HL-60 (cell line): Measurements from ENCODE around the gene GID8.

ENCODE experiments used
- DNase-seq, 2 experiments: peaks; one replicate each; pipeline ENCODE4 v3.0.0-alpha.2; 2010 to 2020; ENCODE audit warnings: low read depth in 1 of 2, low spot score in 1 of 2
- H3K27ac ChIP-seq: fragments of 250-450 bp; sonication (Bioruptor Pico); replicated peaks from 2 replicates; pipeline ENCODE4 v1.5.1; 2020; ENCODE audit warnings: mild to moderate bottlenecking, moderate library complexity
- H3K27me3 ChIP-seq: fragments of 250-450 bp; sonication (Bioruptor Pico); 2 replicates; pipeline ENCODE4 v1.5.1; 2021; ENCODE audit warnings: mild to moderate bottlenecking, moderate library complexity; ENCODE audit not compliant: insufficient read depth, poor library complexity, severe bottlenecking
- H3K4me3 ChIP-seq: replicated peaks from 2 replicates; pipeline ENCODE4 v1.5.1; 2011; ENCODE audit warnings: mild to moderate bottlenecking, control low read depth, low read length; ENCODE audit not compliant: insufficient read depth
- CTCF ChIP-seq: IDR thresholded peaks from one replicate; pipeline ENCODE4 v1.5.1; 2011; ENCODE audit warnings: low read length, control low read depth, inconsistent platforms; ENCODE audit not compliant: insufficient read depth
- GABPA ChIP-seq: IDR thresholded peaks from 2 replicates; pipeline ENCODE4 v1.6.1; 2012; ENCODE audit warnings: low read depth
- POLR2AphosphoS5 ChIP-seq: IDR thresholded peaks from 2 replicates; pipeline ENCODE4 v1.6.1; 2012; ENCODE audit warnings: low read depth
- REST ChIP-seq: IDR thresholded peaks from 2 replicates; pipeline ENCODE4 v1.6.1; 2012; ENCODE audit warnings: low read depth; ENCODE audit not compliant: insufficient replicate concordance
- SPI1 ChIP-seq: IDR thresholded peaks from 2 replicates; pipeline ENCODE4 v1.6.1; 2012; ENCODE audit warnings: low read depth, mild to moderate bottlenecking, borderline replicate concordance

Gene GID8

GRCh38 chr20:62984666-62985443 lies 46.9 kb downstream of the GID8 start:
- DNase-seq = no peak

GRCh38 chr20:62985444-62985778 lies 47.5 kb downstream of the GID8 start:
- TF ChIP-seq CTCF (no peak), SPI1 (no peak), REST (no peak), POLR2AphosphoS5 (no peak), GABPA (no peak)
- H3K27me3 ChIP-seq = peaks cover 8% of the 10 kb centered on the region
- H3K4me3 ChIP-seq = no peak overlapping the region
- DNase-seq = no peak
- no peak overlapping the region for H3K27ac ChIP-seq

More at GRCh38 chr20:62984666-62985443, 46.9 kb downstream of the GID8 start:
- peaks cover 12% of the 10 kb centered on the region for H3K27me3 ChIP-seq
- H3K27ac ChIP-seq = no peak overlapping the region
- no peak for TF ChIP-seq SPI1
- no peak for TF ChIP-seq CTCF
- TF ChIP-seq GABPA = no peak
- TF ChIP-seq POLR2AphosphoS5 = no peak
- no peak for TF ChIP-seq REST
- H3K4me3 ChIP-seq = no peak overlapping the region

GRCh38 chr20:62986257-62986800 lies 48.4 kb downstream of the GID8 start:
- no peak for DNase-seq
- no peak overlapping the region for H3K4me3 ChIP-seq
- TF ChIP-seq GABPA (no peak), SPI1 (no peak), CTCF (no peak), REST (no peak), POLR2AphosphoS5 (no peak)
- H3K27ac ChIP-seq = no peak overlapping the region
- peaks cover 13% of the 10 kb centered on the region for H3K27me3 ChIP-seq
